ENCODE measurements around the gene UBAC1.
A peak's percentile ranks its signal among the peaks of the same experiment; 100 is the strongest.

Gene UBAC1

DNA sequence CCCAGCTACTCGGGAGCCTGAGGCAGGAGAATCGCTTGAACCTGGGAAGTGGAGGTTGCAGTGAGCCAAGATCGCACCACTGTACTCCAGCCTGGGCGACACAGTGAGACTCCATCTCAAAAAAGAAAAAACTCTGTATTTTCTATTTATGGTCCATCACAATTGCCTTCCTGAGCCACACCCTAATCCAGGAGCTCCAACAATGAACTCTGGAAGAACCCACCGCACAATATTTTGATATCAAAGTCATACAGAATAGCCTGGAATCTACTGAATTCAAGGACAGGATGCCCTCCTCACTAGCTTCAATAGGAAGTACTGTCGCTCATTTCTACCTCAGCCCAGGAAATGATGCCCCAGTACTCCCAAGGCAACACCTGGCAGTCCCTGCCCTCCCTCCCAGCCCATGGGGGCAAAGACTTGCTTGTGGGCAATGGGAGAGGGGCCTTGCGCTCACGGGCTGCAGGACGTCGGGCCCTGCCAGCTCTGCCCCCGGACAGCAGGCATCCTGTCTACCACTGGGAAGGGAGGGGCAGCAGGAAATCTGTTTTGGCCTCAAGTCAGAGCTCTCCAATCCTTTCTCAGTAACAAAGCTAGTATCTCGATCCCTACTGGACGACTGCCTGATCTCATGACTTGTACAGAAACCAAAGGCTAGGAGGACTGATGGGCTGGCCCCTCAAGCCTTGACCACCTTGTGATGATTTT, 19.7 kb downstream of the UBAC1 start:
- no peak for DNase-seq (ENCODE audit: low read depth in 2 of 2)

DNA sequence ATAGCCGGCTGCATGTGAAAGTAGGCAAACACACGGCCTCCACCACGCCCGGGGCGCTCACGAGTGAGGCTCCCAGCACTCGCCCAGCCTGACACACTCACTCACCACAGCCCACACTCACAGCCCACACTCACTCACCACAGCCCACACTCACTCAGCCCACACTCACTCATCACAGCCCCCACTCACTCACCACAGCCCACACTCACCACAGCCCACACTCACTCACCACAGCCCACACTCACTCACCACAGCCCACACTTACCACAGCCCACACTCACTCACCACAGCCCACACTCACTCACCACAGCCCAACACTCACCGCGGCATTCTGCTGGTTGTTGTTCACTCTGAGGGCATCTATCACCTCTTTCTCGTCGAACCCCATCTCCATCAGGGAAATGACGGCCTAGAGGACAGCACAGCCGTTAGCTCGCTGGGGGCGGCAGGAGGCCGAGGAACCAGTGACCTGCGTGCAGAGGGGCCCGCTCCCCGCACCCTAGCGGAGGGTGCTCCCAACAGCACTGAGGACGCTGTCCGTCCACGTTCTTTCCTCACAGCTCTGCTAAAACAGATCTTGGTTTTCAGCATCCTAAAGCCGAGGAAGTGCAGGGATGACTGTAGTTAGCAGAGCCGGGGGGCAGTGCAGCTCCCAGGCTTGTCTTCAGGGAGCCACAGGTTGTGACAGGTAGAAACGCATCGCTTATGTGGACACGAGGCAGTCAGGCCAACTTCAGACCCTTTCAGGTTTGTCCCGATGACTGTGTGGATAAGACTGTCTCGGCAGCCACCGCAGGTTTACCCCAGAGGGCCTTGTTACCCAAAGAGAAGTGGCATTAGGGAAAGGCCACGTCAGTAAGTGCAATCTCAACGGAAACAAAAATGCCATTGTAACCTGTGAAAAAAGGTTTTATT, 21.6 kb downstream of the UBAC1 start:
- peak in 1 of 2 donors; percentile 38 for DNase-seq (ENCODE audit: low read depth in 2 of 2)

DNA sequence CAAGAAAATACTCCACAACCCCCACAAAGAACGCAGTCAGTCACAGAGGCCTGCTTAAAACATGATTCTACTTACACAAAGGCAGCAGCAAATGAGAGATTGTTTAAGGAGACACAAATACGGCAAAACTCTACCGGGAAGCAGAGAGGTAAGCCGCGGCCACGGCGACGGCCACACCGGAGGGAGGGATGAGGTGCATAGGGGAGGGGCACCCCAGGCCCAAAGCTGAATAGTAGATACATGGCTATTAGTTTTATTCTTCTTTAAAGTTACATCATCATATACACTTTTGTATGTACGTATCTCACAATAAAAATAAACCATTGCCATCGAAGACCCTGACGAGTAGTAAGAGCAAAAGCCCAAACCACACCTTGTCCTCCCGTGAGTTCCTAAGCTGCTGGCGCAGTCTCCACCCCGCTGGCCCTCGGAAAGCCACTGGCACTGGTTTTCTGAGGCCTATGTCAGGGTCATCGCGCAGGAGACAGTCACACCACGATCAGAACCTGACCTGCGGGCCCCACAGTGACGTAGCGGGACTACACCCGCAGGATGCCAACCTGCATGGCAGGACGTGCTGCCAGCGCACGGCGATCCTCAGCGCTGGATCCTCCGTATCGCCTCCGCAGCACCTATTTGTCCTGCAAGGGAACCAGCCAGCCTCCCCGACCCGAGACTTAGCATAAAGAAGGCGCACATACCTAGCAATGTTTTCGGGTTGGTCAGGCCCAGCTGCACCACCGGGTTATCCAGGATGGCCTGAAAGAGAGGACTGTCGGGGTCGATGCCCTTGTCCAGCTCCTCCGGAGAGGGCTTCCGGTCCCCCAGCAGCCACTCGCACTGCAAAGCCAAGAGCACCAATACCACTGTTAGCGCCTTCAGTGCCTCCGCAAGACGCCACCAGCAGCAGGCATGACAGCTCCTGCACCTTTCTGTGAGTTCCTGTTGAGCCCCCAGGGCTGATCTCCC, 23.4 kb downstream of the UBAC1 start:
- DNase-seq (ENCODE audit: low read depth in 2 of 2): no peak

DNA sequence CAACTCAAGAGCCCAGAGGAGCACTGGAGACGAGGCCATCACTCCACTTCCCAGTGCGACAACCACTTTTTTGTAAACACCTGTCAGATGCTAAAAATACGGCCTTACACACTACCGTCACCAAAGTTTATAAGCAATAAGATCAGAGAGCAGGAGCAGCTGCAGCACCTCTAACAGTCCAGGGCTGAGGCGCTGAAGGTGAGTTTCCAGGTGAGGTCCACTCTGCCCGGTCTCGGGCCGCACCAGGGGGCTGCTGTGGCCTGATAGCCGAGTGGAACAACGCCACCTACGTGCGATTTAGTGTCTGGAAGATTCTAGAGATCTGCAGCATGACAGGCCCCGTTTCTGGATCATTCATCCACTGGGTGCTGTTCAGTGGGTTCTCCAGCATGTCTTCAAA, 28.1 kb downstream of the UBAC1 start:
- DNase-seq (ENCODE audit: low read depth in 2 of 2): no peak

DNA sequence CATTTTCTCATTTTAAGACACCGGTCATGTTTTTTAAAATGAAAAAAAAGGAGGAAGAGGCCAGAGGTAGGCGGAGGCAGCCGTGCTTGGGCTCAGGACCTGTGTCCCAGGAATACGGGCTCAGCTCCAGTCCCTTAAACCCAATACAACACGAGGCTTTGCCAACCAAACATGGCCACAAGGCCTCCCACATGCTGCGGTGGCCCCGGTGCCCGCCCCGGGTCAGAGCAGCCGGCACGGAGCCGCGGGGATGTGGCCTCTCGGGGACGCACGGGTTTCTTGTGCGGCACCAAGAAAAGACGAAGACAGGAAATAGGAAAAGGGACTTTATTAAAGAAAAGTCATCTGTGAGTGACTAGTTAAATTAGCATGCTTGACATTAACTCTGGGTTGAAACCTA, 28.5 kb downstream of the UBAC1 start:
- DNase-seq (ENCODE audit: low read depth in 2 of 2): no peak

DNA sequence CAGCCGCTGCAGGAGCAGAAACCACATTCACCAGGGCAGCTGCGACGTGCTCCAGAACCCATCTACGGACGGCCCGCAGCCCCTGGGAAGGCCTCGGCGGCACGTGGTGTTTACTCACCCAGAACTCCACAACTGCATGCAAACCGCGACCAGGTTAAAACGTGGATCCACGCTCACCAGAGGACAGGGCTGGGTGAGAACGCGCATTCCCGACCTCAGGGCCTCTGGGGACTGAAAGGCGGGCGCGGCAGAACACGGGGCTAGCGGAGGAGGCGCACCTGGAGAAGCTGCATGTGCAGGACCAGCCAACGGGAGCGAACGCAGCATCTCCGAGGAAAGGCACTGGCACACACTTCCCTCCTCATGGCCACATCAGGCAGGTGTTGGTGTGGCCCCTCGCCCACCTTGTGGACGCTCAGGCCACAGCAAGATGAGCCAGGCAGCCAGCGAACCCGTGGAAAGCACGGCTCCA, 29.8 kb downstream of the UBAC1 start:
- no peak for DNase-seq (ENCODE audit: low read depth in 2 of 2)

DNA sequence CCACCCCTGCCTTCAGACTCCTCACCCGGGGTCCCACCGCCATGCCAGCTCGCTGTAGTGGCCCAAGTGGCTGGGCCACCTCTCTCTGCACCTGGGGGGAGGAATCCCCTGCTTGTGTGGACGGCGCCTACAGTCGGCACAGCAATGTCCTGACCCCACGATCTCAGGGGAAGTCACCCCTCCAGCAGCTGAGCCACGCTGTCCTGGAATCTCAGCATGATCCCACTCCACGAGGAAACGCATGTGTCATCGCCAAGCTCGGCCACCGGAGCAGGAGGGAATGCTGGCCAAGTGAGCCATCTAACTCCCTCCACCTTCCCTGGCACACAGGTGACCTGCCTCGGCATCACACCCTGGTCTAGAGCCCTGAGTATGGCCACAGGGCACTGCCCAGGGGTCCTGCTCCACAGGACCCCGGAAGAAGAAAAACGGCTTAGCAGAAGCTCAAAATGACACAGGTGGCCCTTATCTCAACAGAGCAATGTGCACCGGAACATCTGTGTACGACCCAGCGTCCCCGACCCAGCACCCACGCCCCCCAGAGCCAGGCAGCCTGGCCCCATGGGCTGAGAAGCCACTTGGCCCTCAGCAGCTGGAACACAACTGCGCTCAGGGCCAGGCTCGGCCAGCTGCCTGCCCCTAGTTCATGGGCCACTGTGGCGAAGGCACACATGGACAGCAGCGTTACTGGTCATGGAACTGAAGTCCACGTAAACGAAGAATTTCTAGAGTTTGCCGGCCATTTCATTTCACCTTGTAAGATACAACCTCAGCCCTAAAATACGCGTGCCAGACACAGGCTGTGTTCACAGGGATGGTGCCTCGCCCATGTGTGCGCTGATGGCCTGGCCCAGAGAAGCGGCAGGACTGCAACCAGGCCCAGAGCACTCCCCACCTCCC, 30.5 kb downstream of the UBAC1 start:
- no peak for DNase-seq (ENCODE audit: low read depth in 2 of 2)

DNA sequence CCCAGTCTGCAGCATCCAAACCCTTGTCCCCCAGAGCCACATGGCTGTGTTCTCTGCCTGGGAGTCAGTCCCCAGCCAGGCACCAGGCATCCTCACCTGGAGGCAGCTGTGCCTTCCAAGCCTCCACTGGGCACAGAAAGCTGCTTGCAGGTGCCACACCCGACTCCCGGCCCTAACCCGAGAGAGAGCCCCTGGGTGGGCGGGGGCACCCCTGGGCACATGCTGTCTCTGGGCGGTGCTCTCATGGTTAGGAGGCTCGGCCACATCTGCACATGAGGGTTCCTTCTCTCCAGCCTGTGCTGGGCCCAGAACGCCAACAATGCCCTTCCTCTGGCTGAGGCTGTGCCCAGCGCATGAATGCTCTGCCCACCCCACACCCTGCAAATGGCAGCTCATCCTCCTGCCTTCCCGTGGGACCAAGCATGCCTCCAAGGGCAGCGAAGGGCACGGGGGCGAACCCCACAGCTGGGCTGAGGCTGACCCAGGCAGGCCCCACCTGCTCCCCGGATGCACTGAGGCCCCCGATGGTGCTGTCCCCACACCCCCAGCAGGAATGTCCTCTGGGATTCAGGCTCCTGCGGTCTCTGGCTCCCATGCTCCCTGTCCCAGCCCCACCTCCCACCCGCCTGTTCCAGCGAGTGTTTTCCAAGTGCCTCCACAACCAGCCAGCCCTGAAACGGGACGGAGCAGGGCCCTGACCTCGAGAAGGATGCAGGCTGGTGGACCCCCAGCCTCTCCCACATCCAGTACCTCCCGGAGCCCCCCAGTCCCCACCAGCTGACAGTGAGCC, 31.3 kb downstream of the UBAC1 start:
- no peak for DNase-seq (ENCODE audit: low read depth in 2 of 2)

DNA sequence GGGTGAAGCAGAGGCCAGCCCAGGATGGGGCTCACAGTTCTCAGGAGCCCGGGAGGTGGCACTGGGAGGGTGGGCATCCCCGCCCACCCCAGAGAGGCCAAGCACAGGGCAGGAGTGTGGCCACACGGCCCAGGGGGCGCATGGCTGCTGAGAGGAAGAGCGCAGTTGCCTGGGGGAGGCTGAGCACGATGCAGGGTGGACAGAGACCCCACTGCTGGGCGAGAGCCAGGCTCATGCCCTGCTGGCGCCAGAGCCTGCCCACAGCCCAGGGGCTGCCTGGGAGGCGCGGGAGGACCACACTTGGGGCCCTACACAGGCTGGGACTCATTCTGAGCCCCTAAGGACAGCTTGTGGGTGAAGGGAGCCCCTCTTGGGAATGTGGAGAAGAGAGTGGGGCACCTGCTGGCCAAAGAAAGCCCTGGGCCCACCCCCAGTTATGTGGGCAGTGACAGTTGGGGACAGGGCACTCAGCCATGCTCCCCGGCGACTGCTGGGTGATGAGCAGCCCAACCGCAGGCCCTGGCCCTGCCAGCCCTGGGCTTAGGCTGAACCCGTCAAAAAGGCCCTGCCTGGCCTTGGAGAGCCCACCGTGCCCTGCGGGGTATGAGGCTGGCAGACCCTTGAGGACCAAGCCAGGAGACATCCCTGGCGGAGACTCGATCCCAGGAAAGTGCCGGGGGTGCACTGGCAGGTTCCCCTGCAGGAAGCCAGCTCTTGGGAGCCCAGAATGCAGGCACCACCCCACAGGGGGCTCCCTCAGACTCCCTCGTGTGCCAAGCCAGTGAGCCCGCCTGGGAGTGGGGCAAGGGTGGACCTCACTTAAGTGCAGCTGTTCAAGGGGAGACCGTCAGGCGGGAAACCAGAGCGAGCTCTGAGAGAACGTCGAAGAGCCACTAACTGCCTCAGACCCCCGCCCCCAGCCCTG, 32.2 kb downstream of the UBAC1 start:
- no peak for DNase-seq (ENCODE audit: low read depth in 2 of 2)

DNA sequence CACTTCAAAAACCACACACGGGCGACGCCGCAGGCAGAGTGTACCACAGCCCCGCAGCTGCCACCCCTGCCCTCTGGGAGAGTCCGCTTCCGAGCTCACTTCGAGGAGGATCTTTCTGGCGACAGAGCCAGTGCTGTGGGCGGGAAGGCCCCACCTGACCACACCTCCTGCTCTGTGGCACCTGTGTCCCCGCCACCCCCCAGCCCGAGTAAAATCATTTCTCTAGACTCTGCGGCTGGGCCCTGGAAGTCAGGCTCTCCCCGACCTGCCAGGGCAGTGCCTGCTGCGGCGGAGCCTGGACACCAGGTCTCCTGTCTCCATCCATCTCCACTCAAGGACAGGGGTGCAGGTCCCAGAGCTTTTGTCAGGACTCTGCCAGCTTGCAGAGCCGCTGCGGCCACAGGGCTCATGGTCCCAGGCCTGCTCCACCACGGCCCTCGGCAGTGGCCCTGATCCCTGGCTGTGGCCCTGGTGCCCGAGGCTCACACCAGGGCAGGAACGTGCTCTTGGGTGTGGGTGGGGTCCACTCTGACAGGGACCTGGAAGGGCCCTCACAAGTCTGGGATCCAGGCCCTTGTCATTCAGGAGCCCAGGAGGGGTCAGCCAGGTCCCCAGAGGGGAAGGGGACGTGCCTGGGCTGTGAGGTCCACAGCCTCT, 33.0 kb downstream of the UBAC1 start:
- no peak for DNase-seq (ENCODE audit: low read depth in 2 of 2)

DNA sequence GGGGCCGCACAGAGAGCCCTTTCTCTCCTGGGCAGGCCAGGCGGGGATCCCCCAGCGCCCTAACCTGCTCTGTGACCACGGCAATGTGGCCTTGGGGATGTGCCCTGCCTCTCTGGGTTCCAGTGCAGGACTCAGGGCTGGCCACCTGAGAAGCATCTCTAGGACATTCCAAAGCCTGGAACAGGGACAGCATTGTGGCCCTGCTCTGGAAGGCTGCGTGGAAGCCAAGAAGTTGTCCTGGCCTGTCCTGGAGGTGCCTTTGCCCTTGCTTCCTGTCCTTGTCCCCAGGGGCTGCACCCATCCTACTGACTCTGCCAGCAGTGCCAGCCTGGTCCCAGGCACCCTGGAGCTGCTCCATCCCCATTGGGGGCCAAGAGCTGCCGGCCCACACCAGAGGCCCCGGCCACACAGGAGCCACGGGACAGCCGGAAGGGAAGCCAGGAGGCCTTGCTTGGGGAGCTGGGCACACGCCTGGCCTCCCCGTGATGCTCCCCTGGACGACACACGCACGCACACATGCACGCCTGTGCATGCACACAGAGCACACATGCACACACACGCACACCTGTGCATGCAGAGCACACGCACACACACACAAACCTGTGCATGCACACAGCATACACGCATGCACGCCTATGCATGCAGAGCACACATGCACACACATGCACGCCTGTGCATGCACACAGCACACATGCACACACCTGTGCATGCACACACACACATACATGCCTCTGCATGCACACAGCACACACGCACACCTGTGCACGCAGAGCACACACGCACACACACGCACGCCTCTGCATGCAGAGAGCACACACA, 33.8 kb downstream of the UBAC1 start:
- no peak for DNase-seq (ENCODE audit: low read depth in 2 of 2)

DNA sequence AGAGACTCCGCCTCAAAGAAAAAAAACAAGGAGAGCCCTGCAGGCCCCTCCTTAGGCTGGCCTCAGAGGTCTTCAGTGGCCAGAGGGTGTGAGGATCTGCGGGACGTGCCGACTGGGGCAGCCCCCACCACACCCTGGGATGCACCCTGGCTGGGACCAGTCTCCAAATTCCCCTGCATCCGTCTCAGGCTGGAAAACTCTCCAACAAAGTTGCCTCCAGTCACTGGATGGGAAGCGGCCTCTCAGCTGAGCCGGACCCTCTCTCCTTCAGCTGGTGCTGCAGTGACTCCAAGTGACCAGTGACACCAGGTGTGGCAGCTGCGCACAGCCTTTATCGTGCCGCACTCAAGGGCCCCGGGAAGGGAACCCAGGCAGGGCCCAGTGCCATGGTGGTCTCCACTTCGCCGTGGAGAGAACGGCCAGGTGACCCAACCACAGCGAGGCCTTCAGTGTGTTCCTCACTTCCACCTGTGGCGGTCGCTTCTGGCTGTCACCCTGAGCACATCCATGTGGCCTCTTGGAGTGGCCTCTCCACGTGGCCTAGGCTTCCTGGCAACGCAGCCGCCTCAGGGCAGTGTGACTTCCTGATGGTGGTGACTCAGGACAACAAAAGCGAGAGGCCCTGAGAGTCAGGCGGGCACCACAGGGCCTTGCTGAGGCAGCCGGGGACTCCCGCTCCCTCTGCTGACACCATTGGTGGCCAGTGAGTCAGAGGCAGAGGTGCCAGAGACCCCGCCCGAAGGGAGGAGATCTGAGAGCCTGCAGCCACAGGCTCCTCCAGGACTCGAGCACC, 34.6 kb downstream of the UBAC1 start:
- DNase-seq (ENCODE audit: low read depth in 2 of 2): peak in 1 of 2 donors; percentile 48

DNA sequence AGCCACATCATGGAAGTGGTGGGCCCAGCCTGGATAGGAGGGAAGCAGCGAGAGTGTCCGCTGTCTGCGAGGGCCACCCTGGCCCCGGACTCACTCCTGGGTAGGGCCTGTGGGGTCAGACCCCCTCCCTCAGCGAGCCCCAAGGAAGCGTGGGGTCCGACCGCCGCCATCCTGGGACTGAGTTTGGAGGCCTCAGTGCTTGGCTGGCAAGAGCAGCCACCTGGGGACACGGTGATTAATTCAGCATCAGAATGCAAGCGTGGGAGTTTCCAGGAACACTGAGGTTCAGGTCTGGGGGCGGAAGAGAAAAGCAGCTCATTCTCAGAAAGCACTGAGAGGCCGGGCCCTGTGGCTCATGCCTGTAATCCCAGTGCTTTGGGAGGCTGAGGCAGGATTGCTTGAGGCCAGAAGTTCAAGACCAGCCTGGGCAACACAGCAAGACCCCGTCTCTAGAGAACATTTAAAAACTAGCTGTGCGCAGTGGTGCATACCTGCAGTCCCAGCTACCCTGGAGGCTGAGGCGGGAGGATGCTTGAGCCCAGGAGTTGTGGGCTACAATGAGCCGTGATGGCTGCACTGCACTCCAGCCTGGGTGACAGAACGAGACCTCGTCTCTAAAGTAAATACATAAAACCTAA, 35.6 kb downstream of the UBAC1 start:
- DNase-seq (ENCODE audit: low read depth in 2 of 2): peak; percentile 45 to 49

DNA sequence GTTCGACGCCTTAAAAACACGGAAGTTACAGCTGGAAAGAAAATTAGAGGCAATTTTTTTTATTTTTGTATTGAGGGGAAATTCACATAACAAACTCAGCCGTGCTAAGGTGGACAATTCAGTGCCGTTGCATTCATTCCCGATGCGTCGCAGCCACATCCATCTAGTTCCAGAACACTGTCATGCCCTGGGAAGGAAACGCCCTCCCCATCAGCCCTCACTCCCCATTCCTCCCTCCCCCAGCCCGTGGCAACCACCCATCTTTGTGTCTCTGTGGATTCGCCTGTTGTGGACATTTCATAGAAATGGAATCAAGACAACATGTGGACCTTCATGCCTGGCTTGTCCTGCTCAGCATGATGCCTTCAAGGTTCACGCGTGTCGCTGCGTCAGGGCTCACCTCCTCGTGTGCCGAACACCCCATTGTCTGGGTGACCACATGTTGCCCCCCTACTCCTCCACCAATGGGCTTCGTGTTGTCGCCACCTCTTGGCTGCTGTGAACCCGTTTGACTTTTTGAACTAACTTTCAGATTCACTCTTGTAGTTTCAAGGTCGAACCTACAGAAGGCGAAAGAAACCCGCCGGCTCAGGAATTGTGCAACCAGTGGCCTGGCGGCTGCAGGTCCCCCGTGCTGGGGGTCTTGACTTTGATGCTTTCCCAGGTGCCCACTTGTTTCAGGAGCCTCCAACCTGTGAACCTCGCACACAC, 36.4 kb downstream of the UBAC1 start:
- DNase-seq (ENCODE audit: low read depth in 2 of 2): no peak

DNA sequence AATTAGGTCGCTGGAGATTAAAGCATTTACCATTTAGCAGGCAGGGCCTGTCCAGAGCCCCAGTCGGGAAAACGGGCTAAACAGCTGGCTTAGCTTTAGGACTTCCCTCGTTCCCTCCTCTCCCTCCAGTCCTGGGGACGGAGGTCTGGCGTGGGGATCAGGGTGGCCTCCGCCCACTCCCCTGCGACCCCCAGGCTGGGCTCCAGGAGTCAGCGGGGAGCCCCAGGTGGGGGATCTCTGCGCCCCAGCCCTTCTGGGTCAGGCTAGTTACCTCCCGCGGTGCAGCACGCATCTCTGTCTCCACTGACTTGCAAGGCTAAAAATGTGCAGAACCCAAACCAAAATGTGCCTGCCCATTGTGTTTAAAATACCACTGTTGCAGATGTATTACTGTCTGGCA, 37.7 kb downstream of the UBAC1 start:
- no peak for DNase-seq (ENCODE audit: low read depth in 2 of 2)

Data from stimulated activated CD4-positive, alpha-beta T cell treated with anti-CD3 and anti-CD28 coated beads, Interleukin-1b, Interleukin-23, amount 100 ng/mL, for 4 hours (primary cell).